HepG2 (cell line): ENCODE results near the gene MYOM1. TPM values are rescaled to one million over a fixed set of nuclear protein-coding genes. Genes with fewer than 3 reads are reported as not detected.
A peak's percentile ranks its signal among the peaks of the same experiment; 100 is the strongest.

Source experiments
- ATF7-NPFF ChIP-seq: sonication (generic); formaldehyde crosslinking; IDR thresholded peaks from 2 replicates; pipeline ENCODE4 v1.8.1; 2023; ENCODE audit warnings: mild to moderate bottlenecking, low read depth, missing genetic modification reagents, moderate library complexity
- BRF2 ChIP-seq: sonication (generic); formaldehyde crosslinking; IDR thresholded peaks from 2 replicates; pipeline ENCODE4 v1.8.1; 2022; ENCODE audit warnings: mild to moderate bottlenecking, missing genetic modification reagents
- CEBPZ ChIP-seq: IDR thresholded peaks from 2 replicates; pipeline ENCODE4 v1.6.1; 2012; ENCODE audit warnings: low read length, improper control_type of control experiment
- DR1 ChIP-seq: sonication (generic); formaldehyde crosslinking; IDR thresholded peaks from 2 replicates; pipeline ENCODE4 v1.8.0; 2021; ENCODE audit warnings: mild to moderate bottlenecking, missing genetic modification reagents, inconsistent platforms
- MNT ChIP-seq: fragments of 450-650 bp; IDR thresholded peaks from 2 replicates; pipeline ENCODE4 v1.6.1; 2016
- SKI ChIP-seq: fragments of 450-650 bp; IDR thresholded peaks from one replicate; pipeline ENCODE4 v1.6.1; 2018; ENCODE audit warnings: mild to moderate bottlenecking; ENCODE audit not compliant: partially characterized antibody
- ZC3H4 ChIP-seq: sonication (generic); formaldehyde crosslinking; IDR thresholded peaks from 2 replicates; pipeline ENCODE4 v1.4.0; 2020; ENCODE audit warnings: missing genetic modification reagents, borderline replicate concordance
- ZNF180 ChIP-seq: sonication (generic); formaldehyde crosslinking; IDR thresholded peaks from 2 replicates; pipeline ENCODE4 v1.4.0; 2020; ENCODE audit warnings: low read depth, missing genetic modification reagents, borderline replicate concordance
- ZNF20 ChIP-seq: sonication (generic); formaldehyde crosslinking; IDR thresholded peaks from 2 replicates; pipeline ENCODE4 v1.4.0; 2020; ENCODE audit warnings: mild to moderate bottlenecking, moderate library complexity, missing genetic modification reagents
- ZNF256 ChIP-seq: sonication (generic); formaldehyde crosslinking; conservative IDR thresholded peaks from 2 replicates; pipeline ENCODE4 v1.4.0; 2020; ENCODE audit warnings: missing genetic modification reagents
- ZNF335 ChIP-seq: sonication (generic); formaldehyde crosslinking; IDR thresholded peaks from 2 replicates; pipeline ENCODE4 v1.4.0; 2020; ENCODE audit warnings: missing genetic modification reagents
- ZNF343 ChIP-seq: sonication (generic); formaldehyde crosslinking; IDR thresholded peaks from 2 replicates; pipeline ENCODE4 v1.4.0; 2020; ENCODE audit warnings: mild to moderate bottlenecking, missing genetic modification reagents
- ZNF510 ChIP-seq: sonication (generic); formaldehyde crosslinking; IDR thresholded peaks from 2 replicates; pipeline ENCODE4 v1.4.0; 2020; ENCODE audit warnings: low read depth, mild to moderate bottlenecking, missing genetic modification reagents
- ZNF556 ChIP-seq: sonication (generic); formaldehyde crosslinking; IDR thresholded peaks from 2 replicates; pipeline ENCODE4 v1.4.0; 2020; ENCODE audit warnings: mild to moderate bottlenecking, missing genetic modification reagents, borderline replicate concordance
- ZNF781 ChIP-seq: sonication (generic); formaldehyde crosslinking; IDR thresholded peaks from 2 replicates; pipeline ENCODE4 v1.5.1; 2020; ENCODE audit warnings: borderline replicate concordance, mild to moderate bottlenecking, missing genetic modification reagents; ENCODE audit errors: not compliant biosample characterization
- polyA plus RNA-seq, 8 experiments: library from polyadenylated mRNA; depleted of rRNA in 3 of 8; stranded (reverse) in 7 of 8; unstranded in 1 of 8; fragments of >200 nt; fragmentation: Illumina TruSeq in 4 of 8; extraction: Trizol in 4 of 8; gene quantifications; 2 replicates each; pipeline versions ENCODE4 v1.2.1 to v1.2.3, GENCODE V29; 2011 to 2016; ENCODE audit warnings: low read depth in 4 of 8, missing spikeins in 1 of 8, mixed read lengths in 1 of 8; ENCODE audit not compliant: insufficient read depth in 1 of 8
- total RNA-seq, 5 experiments: library from RNA; depleted of rRNA; stranded (reverse); fragments of >200 nt; fragmentation: Illumina TruSeq; extraction: Trizol; gene quantifications; 2 replicates each; pipeline ENCODE4 v1.2.3, GENCODE V29; 2016; ENCODE audit warnings: low read depth in 1 of 5
- TF ChIP-seq, protein P1 (sequence below): fragments of 450-650 bp; IDR thresholded peaks from 2 replicates; pipeline ENCODE4 v1.6.1; 2017; ENCODE audit warnings: mild to moderate bottlenecking
- TF ChIP-seq, protein P2 (sequence below): sonication (generic); formaldehyde crosslinking; IDR thresholded peaks from 2 replicates; pipeline ENCODE4 v1.8.0; 2022; ENCODE audit warnings: missing genetic modification reagents, mild to moderate bottlenecking, moderate library complexity, borderline replicate concordance

MYOM1 gene
- total and polyA plus RNA-seq, 2 of the 13 experiments (the other 11 are each of a cell fraction or from before 2014, with no cell fraction given): 0.46 to 0.98 TPM

DNA sequence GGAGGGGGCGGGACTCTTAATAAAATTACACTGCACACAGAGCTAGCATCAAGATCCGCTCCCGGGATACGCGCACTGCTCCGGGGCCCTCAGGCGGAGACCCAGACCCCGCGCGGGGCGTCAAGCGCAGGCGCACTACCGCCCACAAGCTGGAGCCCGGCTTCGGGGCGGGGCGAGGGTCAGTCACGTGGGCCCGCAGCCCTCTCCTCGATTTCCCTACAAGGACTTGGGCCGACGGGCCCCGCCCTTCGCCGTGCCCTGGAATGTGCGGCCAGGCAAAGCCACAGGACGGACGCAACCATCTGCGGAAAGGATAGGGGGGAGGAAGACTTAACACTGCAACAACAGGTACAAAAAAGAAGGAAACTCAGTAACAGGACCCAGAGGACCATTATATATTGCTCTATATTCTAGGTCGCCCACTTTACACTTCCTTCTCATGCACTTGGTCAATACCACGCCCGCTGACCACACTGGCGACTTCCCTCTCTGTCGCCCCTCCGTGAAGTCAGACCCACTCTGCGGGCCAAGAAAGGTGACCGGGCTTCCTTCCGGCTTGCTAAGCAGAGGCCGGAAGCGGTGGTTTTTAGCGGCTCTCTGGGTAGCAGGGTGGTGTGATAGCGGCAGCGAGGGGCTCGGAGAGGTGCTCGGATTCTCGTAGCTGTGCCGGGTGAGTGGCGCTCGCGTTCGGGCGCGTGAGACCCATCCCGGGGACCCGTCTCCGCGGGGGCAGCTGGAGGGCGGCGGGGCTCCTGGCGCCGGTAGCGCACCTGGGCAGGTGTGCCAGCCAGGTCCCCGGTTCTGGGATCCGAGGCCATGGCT, 27.7 kb upstream of the MYOM1 start, which contains the start of gene MYL12A (continued):
- no peak for TF ChIP-seq SKI
- no peak for TF ChIP-seq ZC3H4 (CRISPR knock-in tag)
- TF ChIP-seq ZNF335: peak; percentile 38; the same call in 1 of the 2 replicates
- TF ChIP-seq ZNF781 (CRISPR knock-in tag): no peak
- no peak for TF ChIP-seq ZNF343 (CRISPR knock-in tag)
- TF ChIP-seq ZNF20: no peak
- TF ChIP-seq ZNF256 (CRISPR knock-in tag): no peak
- TF ChIP-seq MNT: peak; percentile 63
- TF ChIP-seq, protein P1, sequence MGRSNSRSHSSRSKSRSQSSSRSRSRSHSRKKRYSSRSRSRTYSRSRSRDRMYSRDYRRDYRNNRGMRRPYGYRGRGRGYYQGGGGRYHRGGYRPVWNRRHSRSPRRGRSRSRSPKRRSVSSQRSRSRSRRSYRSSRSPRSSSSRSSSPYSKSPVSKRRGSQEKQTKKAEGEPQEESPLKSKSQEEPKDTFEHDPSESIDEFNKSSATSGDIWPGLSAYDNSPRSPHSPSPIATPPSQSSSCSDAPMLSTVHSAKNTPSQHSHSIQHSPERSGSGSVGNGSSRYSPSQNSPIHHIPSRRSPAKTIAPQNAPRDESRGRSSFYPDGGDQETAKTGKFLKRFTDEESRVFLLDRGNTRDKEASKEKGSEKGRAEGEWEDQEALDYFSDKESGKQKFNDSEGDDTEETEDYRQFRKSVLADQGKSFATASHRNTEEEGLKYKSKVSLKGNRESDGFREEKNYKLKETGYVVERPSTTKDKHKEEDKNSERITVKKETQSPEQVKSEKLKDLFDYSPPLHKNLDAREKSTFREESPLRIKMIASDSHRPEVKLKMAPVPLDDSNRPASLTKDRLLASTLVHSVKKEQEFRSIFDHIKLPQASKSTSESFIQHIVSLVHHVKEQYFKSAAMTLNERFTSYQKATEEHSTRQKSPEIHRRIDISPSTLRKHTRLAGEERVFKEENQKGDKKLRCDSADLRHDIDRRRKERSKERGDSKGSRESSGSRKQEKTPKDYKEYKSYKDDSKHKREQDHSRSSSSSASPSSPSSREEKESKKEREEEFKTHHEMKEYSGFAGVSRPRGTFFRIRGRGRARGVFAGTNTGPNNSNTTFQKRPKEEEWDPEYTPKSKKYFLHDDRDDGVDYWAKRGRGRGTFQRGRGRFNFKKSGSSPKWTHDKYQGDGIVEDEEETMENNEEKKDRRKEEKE: no peak
- TF ChIP-seq ZNF510 (CRISPR knock-in tag): no peak
- TF ChIP-seq, protein P2, sequence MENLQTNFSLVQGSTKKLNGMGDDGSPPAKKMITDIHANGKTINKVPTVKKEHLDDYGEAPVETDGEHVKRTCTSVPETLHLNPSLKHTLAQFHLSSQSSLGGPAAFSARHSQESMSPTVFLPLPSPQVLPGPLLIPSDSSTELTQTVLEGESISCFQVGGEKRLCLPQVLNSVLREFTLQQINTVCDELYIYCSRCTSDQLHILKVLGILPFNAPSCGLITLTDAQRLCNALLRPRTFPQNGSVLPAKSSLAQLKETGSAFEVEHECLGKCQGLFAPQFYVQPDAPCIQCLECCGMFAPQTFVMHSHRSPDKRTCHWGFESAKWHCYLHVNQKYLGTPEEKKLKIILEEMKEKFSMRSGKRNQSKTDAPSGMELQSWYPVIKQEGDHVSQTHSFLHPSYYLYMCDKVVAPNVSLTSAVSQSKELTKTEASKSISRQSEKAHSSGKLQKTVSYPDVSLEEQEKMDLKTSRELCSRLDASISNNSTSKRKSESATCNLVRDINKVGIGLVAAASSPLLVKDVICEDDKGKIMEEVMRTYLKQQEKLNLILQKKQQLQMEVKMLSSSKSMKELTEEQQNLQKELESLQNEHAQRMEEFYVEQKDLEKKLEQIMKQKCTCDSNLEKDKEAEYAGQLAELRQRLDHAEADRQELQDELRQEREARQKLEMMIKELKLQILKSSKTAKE (CRISPR knock-in tag): 0 out of 2 replicates have a peak, but pooled peaks have one; percentile 11
- peak; percentile 34; the same call in 1 of the 2 replicates for TF ChIP-seq DR1 (CRISPR knock-in tag)
- TF ChIP-seq ZNF180 (CRISPR knock-in tag): no peak
- peak; percentile 78; the same call in 1 of the 2 replicates for TF ChIP-seq BRF2
- no peak for TF ChIP-seq ZNF556 (CRISPR knock-in tag)
- TF ChIP-seq CEBPZ: no peak
- no peak for TF ChIP-seq ATF7-NPFF
